HG03280 (cell line): ENCODE data around the gene KLF17.

Experiments
- ATAC-seq: cut with Tn5 transposase; IDR thresholded peaks from one replicate; pipeline ENCODE4 v1.9.1; 2021; ENCODE audit warnings: mild to moderate bottlenecking, moderate library complexity; ENCODE audit not compliant: unreplicated experiment

The KLF17 gene

DNA sequence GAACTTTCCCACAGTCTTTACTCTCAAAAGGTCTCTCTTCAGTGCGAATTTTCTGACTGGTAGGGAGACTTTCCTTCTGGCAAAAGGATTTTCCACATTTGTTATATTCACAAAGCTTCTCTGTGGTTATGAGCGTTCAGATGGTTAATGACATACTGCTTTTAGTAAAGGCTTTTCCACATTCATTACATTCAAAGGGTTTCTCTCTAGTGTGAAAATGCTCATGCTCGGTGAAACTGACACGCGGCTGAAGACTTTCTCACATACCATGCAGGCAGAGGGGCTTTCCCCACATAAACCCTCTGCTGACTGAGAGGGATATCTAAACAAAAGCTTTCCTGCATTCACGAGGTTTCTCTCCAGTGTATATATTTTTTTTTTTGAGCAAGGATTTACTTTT lies 32.7 kb downstream of the KLF17 start:
- no peak for ATAC-seq

DNA sequence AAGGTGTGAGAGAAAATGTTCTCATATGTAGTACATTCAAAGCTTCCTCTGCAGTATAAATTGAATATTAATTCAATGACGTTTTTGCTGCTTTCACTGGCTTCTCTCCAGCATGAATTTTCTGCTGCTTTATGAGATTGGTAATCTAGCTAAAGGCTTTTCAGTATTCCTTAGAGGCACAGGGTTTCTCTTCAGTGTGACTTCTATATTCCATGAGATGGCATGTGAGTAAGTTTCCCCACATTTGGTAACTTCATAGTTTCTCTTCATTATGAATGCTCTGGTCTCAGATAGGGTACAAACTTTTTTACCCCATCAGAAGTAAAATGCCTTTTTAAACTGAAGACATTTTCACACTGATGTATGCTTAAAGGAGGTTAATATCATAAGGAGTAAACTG lies 33.2 kb downstream of the KLF17 start:
- ATAC-seq = no peak

DNA sequence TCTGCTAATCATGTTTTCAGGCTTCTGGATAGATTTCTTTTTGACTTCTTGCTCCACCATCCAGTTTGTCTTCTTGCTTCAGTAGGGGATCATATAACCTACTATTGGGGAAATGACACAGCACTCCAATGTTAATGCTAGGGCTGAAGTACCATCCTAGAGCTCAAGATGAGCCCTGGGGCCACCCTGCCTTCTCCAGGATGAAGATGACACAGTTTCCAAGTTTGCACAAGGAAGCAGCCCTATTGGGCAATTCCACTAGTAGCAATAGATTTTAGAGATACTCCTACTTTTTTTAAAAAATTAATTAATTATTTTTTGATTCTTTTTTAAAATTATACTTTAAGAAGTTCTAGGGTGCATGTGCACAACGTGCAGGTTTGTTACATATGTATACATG lies 34.1 kb downstream of the KLF17 start:
- no peak for ATAC-seq

DNA sequence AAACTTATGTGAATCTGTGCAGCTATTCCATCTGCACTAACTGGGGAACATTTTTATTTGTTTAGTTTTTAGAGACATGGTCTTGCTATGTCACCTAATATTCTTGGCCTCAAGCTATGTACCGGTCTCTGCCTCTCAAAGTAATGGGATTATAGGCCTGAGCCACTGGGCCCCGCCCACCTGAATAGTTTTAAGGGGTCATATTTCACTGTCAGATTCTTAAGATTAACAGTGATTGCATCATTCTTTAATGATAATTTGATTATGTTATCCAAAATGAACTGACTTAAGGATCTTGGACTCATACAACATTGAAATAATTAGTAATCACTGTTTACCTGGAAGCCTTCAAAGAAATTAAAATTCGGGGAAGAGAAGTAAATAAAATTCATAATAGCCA lies 35.4 kb downstream of the KLF17 start:
- no peak for ATAC-seq

- ATAC-seq = no peak
Observed at GRCh38 chr1:44157903-44158302, 39.3 kb downstream of the KLF17 start.

DNA sequence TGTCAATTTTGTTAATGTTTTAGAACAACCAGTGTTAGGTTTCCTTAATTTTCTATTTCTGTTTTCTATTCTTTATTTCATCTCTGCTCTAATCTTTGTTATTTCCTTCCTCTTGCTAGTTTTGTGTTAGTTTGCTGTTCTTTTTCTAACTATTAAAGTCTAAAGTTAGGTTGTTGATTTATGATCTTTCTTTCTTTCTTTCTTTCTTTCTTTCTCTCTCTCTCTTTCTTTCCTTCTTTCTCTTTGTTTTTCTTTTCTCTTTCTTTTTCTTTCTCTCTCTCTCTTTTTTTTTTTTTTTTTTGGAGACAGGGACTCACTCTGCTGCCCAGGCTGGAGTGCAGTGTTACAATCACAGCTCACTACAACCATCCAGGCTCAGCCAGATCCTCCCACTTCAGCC lies 40.2 kb downstream of the KLF17 start:
- no peak for ATAC-seq

DNA sequence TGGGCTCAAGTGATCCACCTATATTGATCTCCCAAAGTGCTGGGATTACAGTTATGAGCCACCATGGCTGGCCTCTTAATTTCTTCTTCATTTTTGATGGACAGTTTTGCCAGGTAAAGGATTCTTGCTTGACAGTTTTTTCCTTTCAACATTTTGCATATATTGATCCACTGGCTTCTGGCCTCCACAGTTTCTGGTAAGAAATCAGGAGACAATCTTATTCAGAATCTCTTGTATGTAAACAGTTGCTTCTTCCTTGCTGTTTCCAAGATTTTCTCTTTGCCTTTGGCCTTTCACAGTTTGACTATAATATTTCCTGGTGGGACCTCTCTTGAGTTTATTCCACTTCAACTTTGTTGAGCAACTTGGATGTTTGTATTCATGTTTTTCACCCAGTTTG lies 42.9 kb downstream of the KLF17 start:
- ATAC-seq = no peak

- ATAC-seq = no peak
Observed at GRCh38 chr1:44168520-44169098, 50.0 kb downstream of the KLF17 start.

DNA sequence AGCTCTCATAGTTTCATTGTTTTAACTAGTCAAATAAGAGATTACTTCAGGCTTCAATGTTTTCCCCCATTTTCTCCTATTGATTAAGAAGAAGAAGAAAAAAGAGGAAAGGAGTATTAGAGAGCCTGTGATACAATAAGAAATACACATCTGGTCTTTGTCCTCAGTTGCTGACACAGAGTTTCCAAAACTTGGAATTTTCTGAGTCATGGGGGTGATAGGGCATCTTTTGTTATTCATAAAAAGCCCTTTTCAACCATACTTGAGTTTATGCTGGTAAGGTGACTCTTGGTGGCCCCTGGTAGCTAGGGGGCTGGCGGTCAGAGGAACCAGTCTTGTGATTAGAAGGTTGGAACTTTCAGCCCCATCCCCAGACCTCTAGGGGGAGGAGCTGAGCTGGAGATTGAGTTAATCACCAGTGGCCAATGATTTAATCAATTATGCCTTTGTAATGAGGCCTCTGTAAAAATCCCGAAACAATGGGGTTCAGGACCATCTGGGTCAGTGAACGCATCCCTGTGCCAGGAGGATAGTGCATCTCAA lies 51.7 kb downstream of the KLF17 start:
- no peak for ATAC-seq

DNA sequence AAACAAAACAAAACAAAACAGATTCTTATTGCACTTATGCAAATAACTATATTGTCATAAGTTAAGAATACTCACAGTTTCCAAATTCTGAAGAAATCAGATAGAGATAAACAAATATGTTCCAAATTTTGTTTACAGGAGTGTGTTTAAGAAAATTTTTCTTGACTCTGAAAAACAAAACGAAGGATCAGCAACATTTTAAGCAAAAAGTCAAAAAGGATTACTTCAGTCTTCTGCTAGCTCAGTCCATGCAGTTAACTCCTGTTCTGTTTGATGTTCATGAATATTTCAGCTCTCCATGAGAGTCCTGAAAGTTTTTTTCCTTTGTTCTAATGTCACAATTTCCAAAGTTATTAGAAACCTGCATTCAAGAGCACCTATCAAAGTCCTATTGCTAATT lies 56.0 kb downstream of the KLF17 start:
- no peak for ATAC-seq
